GM12872 (cell line): ENCODE data around the gene GSX1.

Experiments
- TF ChIP-seq, protein P1 (sequence below): IDR thresholded peaks from 3 replicates; pipeline ENCODE4 v1.5.1; 2011; ENCODE audit warnings: low read depth, mild to moderate bottlenecking, low read length, moderate library complexity; ENCODE audit not compliant: insufficient read depth

GSX1 gene

DNA sequence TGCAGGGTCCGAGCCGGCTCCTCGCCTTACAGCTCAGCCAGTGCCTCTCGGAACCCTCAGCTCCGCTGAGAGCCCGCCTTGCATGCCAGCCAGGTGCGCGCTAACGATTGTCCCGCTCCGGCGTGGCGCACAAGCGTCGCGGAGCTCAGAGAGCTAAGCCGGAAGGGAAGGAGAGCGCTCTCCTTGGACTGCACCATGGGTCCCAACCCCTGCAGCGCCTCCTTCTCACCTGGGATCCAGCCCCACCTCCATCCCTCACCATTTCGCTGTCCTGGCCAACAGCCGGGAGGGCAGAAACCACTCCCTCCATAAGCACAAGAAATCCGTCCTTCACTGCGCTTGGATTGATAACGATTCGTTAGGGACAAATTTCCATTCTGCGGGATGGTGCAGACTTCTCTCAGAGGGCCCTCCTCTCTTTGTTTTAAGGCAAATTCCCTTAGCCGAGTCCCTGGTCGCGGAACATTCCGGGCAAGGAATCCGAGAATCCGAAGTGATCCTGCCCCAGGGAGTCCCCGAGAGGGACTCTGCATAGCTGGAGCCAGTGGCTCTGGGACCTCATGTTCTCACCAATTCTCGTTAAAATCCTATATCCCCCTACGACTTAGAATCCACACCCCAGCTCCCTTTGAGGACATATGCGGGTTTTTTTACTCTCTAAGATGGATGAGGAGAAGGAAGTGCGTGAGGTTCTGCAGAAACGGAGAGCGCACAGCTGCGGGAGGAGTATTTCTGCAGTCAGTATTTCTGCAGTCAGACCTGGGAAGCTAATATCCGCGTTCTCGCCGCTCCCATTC, 2.8 kb downstream of the GSX1 start:
- TF ChIP-seq, protein P1, sequence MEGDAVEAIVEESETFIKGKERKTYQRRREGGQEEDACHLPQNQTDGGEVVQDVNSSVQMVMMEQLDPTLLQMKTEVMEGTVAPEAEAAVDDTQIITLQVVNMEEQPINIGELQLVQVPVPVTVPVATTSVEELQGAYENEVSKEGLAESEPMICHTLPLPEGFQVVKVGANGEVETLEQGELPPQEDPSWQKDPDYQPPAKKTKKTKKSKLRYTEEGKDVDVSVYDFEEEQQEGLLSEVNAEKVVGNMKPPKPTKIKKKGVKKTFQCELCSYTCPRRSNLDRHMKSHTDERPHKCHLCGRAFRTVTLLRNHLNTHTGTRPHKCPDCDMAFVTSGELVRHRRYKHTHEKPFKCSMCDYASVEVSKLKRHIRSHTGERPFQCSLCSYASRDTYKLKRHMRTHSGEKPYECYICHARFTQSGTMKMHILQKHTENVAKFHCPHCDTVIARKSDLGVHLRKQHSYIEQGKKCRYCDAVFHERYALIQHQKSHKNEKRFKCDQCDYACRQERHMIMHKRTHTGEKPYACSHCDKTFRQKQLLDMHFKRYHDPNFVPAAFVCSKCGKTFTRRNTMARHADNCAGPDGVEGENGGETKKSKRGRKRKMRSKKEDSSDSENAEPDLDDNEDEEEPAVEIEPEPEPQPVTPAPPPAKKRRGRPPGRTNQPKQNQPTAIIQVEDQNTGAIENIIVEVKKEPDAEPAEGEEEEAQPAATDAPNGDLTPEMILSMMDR: no peak

DNA sequence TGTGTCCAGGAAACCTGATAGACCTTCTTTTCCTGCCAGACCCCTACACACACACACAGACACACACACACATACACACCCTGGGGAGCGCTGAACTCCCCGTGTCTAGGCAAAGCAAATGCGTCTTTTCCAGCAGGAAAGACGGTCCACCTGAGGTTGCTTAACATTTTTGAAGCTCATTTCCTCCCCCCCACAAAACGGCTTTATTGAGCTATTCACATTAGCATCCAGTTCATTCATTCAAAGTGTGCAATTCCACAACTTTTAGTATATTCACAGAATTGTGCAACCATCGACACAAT, 3.4 kb downstream of the GSX1 start:
- TF ChIP-seq, protein P1: no peak

DNA sequence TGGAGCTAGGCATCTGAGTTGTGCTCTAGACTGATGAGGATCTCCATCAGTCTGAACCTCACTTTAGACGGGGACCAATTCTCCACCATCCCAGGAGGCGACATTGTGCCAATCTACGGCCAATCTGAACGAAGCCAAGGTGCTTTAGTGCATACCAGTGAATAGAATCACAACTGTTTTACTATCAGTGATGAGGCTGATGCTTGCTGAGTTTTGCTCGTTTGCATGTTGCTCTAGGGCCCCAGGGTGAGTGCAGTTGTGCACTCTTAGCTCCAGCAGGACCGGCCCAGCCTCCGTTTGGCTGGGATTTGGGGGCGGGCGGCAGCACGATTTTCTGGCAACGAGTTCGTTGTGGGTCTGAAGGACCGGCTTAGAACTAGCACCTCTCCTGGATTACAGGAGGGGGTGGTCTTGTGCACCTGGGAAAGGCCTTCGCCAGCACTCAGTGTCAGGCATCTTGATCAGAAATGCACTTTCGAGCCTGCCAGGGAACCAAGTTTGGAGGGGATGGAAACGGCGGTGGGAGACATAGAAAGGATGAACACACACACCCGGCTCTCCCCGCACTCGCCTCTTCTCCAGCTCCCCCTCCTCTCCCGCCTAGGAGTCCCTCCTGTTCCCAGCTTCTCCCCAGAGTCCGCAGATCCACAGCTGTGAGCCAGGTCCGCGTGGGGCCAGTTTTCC, 4.4 kb downstream of the GSX1 start:
- TF ChIP-seq, protein P1: no peak

DNA sequence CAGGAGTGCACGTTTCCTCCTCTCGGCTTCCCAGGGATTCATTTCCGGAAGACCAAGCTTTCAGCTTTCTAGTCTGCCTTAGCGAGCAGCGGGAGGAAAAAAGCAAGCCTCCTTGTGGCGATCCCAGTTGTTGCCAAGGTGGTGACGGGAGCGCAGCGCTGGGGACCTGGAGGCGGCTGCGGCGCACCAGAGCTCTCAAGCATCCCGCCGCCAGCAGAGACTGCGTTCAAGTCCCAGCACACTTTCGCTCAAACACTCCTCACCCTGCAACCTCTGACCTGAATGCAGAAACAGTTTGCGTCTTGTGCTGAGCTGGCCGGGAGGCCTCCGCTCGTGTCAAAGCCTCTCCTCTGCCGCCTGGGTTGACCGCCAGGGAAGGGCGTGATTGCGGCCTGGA, 4.9 kb downstream of the GSX1 start:
- TF ChIP-seq, protein P1: no peak

DNA sequence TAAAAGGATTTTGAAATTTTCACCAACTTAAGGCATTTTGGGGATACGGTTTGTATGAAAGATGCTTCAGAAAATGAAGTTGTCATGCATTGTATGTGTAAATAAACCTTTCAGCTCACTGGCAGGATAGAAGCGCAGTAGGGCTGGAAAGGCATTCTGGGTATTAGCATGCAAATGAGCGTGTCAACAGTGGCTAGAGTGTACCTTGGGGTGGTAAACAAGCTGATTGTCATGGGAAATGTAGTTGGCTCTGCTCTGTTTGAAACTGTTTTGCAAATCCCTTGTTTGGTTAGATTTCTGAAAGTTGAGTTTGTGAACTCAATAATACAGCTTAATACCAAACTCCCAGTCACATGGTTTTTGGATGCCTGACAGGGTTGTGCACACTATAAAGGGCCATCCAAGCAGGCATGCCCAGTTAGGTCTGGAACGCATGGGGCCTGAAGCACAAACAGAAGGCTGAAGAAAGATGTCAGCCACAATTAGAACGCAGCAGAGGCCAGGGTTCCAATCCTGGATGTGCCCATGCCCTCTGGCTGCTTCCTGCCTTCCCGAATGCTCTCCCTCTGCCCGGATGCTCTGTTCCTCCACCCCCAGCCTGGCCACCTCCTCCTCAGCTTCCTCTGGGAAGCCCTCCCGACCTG, 14.6 kb downstream of the GSX1 start:
- TF ChIP-seq, protein P1: no peak

DNA sequence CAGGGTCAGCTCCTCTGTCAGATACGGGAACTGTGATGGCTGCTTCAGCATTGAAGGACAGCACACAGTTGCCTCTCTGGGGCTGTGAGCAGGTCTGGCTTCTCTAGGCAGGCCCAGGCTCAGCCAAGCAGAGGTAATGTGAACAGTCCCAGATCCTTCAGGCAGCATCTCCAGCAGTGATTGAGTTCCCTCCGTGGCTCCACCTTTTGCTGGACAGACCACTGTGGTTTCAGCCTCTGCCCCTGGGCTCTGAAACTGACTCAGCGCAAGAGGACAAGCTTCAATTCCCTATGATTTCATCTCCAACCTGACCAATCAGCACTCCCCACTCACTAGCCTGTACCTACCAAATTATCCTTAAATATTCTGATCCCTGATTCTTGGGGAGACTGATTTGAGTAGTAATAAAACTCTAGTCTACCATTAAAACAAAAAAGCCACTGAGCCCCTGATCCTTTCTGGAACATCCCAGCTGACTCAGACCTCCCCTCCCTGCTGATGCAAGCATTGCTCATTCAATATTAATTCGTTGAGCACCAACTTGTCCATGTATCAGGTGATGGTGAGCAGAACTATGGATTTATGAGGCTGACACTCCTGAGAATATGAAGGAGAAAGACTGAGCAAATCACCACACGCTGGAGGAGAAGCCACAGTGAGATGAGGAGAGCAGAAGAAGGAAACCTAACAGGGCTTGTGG, 16.7 kb downstream of the GSX1 start:
- TF ChIP-seq, protein P1: no peak

DNA sequence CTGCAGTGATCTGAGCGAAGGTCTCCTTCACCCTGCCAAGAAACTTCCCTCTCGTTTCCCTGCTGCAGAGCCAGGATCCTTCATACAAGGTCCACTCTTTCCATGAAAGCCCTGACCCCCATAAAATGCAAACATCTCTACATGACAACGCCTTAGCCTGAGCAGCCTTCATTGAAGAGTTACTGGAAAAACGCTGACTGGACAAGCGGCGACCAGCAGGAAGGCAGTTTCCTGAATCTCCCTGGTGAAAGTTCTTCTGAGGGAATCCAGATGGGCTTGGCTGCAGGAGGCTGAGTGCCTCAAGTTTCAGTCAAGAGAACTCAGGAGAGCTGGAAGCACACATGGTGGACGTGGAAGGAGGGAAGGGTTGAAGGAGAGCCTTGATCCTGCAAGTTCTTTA, 17.7 kb downstream of the GSX1 start:
- TF ChIP-seq, protein P1: no peak
